ENCODE results near the gene TRMU. TPM values are rescaled to one million over a fixed set of nuclear protein-coding genes. Genes with fewer than 3 reads are reported as not detected.

The TRMU gene
- total RNA-seq, 1 experiment from 2014 or later: 48.8 TPM

GRCh38 chr22:46377525-46378425 is 42.3 kb downstream of the TRMU start:
- in situ Hi-C loops (cut with HindIII; ENCODE audit: low pct_unique_long_range_greater_than_20kb, low sequenced_read_pairs): no loop called here
- POLR2A ChIA-PET: no interaction called here

More at GRCh38 chr22:46377525-46378425, 42.3 kb downstream of the TRMU start:
- no TSS peak for BruUV-seq (replicated peaks)
- intact Hi-C loops (cut with micrococcal nuclease; ENCODE audit: unreplicated experiment): no loop called here
- Histone ChIP-seq H3K27ac (ENCODE audit: low read length) (no peak overlapping the region), H3K36me3 (ENCODE audit: control insufficient read depth, insufficient read depth, low read length) (no peaks in the 10 kb centered on the region), H3K4me1 (ENCODE audit: control insufficient read depth, insufficient read depth, low read length) (no peaks in the 10 kb centered on the region), H3K9me3 (ENCODE audit: control insufficient read depth, insufficient read depth, low read depth, low read length) (no peaks in the 10 kb centered on the region), H3K4me3 (ENCODE audit: low read depth in 2 of 2, low read length in 2 of 2) (no peak overlapping the region), H3K27me3 (ENCODE audit: control insufficient read depth, insufficient read depth, low read length) (no peaks in the 10 kb centered on the region)
- DNase-seq (ENCODE audit: low read depth, low spot score) (no peak), ATAC-seq (peak; percentile 42; the same call in 1 of the 2 replicates)
- CTCF ChIA-PET: interaction anchor here (0.8 to 1.0 kb wide), 2 partner anchors 10 kb away, joined by 3 read pairs; no protein-coding TSS in a partner anchor
- TF ChIP-seq CTCF (IDR thresholded peaks at IDR 0.05): no peak
- TF ChIP-seq SIN3A (IDR thresholded peaks at IDR 0.05; ENCODE audit: borderline replicate concordance, insufficient read depth, low read depth, low read length): no peak
- no peak for TF ChIP-seq POLR2AphosphoS5 (IDR thresholded peaks at IDR 0.05; ENCODE audit: low read depth, low read length)
- TF ChIP-seq REST (IDR thresholded peaks at IDR 0.05; ENCODE audit: insufficient read depth in 1 of 2, low read depth in 2 of 2, low read length in 1 of 2): no peak
- TF ChIP-seq TCF7L2 (IDR thresholded peaks at IDR 0.05; ENCODE audit: low read depth, low read length): no peak
